Measurements from ENCODE around the gene TRPM6.

The TRPM6 gene

DNA sequence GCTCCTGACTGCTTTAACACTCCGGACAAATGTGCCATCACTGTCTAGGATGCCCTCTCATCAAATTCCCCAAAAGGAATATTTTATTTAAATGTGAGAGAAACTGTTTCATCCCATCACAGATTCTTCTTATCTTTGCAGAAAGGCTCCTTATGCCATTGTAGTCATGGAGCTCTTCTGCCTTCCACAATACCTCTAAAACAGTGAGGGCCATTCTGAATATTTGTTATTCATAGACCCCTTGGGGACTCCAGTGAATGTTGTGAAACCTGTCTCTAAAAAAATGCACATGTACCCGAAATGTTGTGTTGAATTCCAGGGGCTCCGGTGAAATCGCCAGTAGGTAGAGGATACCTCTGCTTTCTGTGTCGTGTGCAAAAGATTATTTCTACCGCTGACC is 213.6 kb downstream of the TRPM6 start:
- TF ChIP-seq, protein P1, sequence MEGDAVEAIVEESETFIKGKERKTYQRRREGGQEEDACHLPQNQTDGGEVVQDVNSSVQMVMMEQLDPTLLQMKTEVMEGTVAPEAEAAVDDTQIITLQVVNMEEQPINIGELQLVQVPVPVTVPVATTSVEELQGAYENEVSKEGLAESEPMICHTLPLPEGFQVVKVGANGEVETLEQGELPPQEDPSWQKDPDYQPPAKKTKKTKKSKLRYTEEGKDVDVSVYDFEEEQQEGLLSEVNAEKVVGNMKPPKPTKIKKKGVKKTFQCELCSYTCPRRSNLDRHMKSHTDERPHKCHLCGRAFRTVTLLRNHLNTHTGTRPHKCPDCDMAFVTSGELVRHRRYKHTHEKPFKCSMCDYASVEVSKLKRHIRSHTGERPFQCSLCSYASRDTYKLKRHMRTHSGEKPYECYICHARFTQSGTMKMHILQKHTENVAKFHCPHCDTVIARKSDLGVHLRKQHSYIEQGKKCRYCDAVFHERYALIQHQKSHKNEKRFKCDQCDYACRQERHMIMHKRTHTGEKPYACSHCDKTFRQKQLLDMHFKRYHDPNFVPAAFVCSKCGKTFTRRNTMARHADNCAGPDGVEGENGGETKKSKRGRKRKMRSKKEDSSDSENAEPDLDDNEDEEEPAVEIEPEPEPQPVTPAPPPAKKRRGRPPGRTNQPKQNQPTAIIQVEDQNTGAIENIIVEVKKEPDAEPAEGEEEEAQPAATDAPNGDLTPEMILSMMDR (IDR thresholded peaks at IDR 0.05; ENCODE audit: low read depth, low read length, missing control alignments), result no peak
- H3K4me3 ChIP-seq (replicated peaks; ENCODE audit: low read depth, low read length), result no peak overlapping the region
- DNase-seq (ENCODE audit: extremely low read depth, low read depth), result no peak

Data from HFF-Myc (cell line).